IMR-90 (cell line): ENCODE measurements around the gene ZNF366. TPM values are rescaled to one million over a fixed set of nuclear protein-coding genes. Genes with fewer than 3 reads are reported as not detected.

Experiments used
- ATAC-seq: fragments of 200-7000 bp; cut with Tn5 transposase; 2 replicates; pipeline ENCODE4 v1.9.1; 2020; ENCODE audit warnings: low read depth, mild to moderate bottlenecking, moderate library complexity
- BruUV-seq: library from RNA; stranded (reverse); fragments of 400-500 nt; replicated peaks from 2 replicates; lab custom pipeline; 2021; lab: Mats Ljungman, UMichigan
- CTCF ChIA-PET: fragments of 300-600 bp; formaldehyde crosslinking; extraction: SDS; loops from one replicate; lab custom pipeline; 2021; ENCODE audit warnings: antibody characterized with exemption; lab: Yijun Ruan, JAX
- POLR2A ChIA-PET: fragments of 300-600 bp; sonication (Branson Sonifier 250); formaldehyde crosslinking; loops from one replicate; lab custom pipeline; 2022; ENCODE audit warnings: antibody characterized with exemption; ENCODE audit not compliant: unreplicated experiment; lab: Charles Lee
- DNase-seq: peaks from one replicate; pipeline ENCODE4 v3.0.0; 2013
- H2AFZ ChIP-seq: replicated peaks from 2 replicates; pipeline ENCODE3; 2013; ENCODE audit warnings: low read length, mild to moderate bottlenecking; ENCODE audit not compliant: poor library complexity
- H2AK5ac ChIP-seq: 2 replicates; pipeline ENCODE4 v1.6.1; 2013; ENCODE audit warnings: low read depth, low read length, inconsistent platforms
- H2AK9ac ChIP-seq: replicated peaks from 2 replicates; pipeline ENCODE3; 2013; ENCODE audit warnings: mild to moderate bottlenecking, low read depth, low read length, moderate library complexity; ENCODE audit not compliant: poor library complexity
- H2BK120ac ChIP-seq: 2 replicates; pipeline ENCODE4 v1.6.1; 2013; ENCODE audit warnings: low read depth, low read length, inconsistent platforms
- H2BK15ac ChIP-seq: 3 replicates; pipeline ENCODE4 v1.6.1; 2013; ENCODE audit warnings: low read depth, low read length, inconsistent platforms
- H2BK20ac ChIP-seq: 2 replicates; pipeline ENCODE4 v1.6.1; 2013; ENCODE audit warnings: low read depth, mild to moderate bottlenecking, inconsistent platforms, low read length, moderate library complexity
- H2BK5ac ChIP-seq: 2 replicates; pipeline ENCODE4 v1.6.1; 2013; ENCODE audit warnings: mild to moderate bottlenecking, low read depth, low read length, inconsistent platforms; ENCODE audit not compliant: poor library complexity, severe bottlenecking
- H3K14ac ChIP-seq: replicated peaks from 2 replicates; pipeline ENCODE4 v1.6.1; 2013; ENCODE audit warnings: low read depth, low read length, inconsistent platforms
- H3K18ac ChIP-seq: 2 replicates; pipeline ENCODE4 v1.6.1; 2013; ENCODE audit warnings: low read depth, low read length, control low read depth
- H3K23ac ChIP-seq: 2 replicates; pipeline ENCODE4 v1.6.1; 2013; ENCODE audit warnings: low read depth, low read length, inconsistent platforms
- H3K27ac ChIP-seq: 2 replicates; pipeline ENCODE4 v1.5.1; 2013; ENCODE audit warnings: mild to moderate bottlenecking, control low read depth, low read length; ENCODE audit not compliant: insufficient read depth
- H3K27me3 ChIP-seq: 2 replicates; pipeline ENCODE4 v1.6.1; 2013; ENCODE audit warnings: low read length; ENCODE audit not compliant: control insufficient read depth, insufficient read depth
- H3K36me3 ChIP-seq: 2 replicates; pipeline ENCODE4 v1.6.1; 2013; ENCODE audit warnings: low read length, mixed read lengths; ENCODE audit not compliant: control insufficient read depth, insufficient read depth
- H3K4ac ChIP-seq: 2 replicates; pipeline ENCODE4 v1.6.1; 2013; ENCODE audit warnings: low read depth, low read length, inconsistent platforms
- H3K4me1 ChIP-seq: 2 replicates; pipeline ENCODE4 v1.6.1; 2013; ENCODE audit warnings: low read length, mixed read lengths; ENCODE audit not compliant: control insufficient read depth, insufficient read depth
- H3K4me2 ChIP-seq: 2 replicates; pipeline ENCODE4 v1.6.1; 2013; ENCODE audit warnings: low read depth, mild to moderate bottlenecking, control low read depth, low read length, moderate library complexity
- H3K4me3 ChIP-seq: 2 replicates; pipeline ENCODE4 v1.5.1; 2013; ENCODE audit warnings: low read depth, mild to moderate bottlenecking, control low read depth, low read length, moderate library complexity; ENCODE audit not compliant: insufficient read depth
- H3K56ac ChIP-seq: 2 replicates; pipeline ENCODE4 v1.6.1; 2013; ENCODE audit warnings: low read length, inconsistent platforms; ENCODE audit not compliant: insufficient read depth; ENCODE audit errors: extremely low read depth
- H3K79me1 ChIP-seq, 2 experiments: 2 replicates each; pipeline ENCODE4 v1.6.1; 2013; ENCODE audit warnings: low read length in 2 of 2, inconsistent platforms in 1 of 2, low read depth in 1 of 2
- H3K9ac ChIP-seq: 2 replicates; pipeline ENCODE4 v1.6.1; 2013; ENCODE audit warnings: low read depth, low read length, control low read depth
- H3K9me1 ChIP-seq: 2 replicates; pipeline ENCODE4 v1.6.1; 2013; ENCODE audit warnings: low read length, inconsistent platforms; ENCODE audit not compliant: insufficient read depth
- H3K9me3 ChIP-seq: 2 replicates; pipeline ENCODE4 v1.6.1; 2013; ENCODE audit warnings: low read length; ENCODE audit not compliant: control insufficient read depth, insufficient read depth
- H4K20me1 ChIP-seq: 2 replicates; pipeline ENCODE4 v1.6.1; 2013; ENCODE audit warnings: low read length, inconsistent platforms; ENCODE audit not compliant: insufficient read depth
- H4K5ac ChIP-seq: 2 replicates; pipeline ENCODE4 v1.6.1; 2013; ENCODE audit warnings: mild to moderate bottlenecking, low read depth, low read length, control low read depth
- H4K8ac ChIP-seq, 2 experiments: 2 replicates each; pipeline ENCODE4 v1.6.1; 2013; ENCODE audit warnings: low read depth in 2 of 2, low read length in 2 of 2, control low read depth in 1 of 2, inconsistent platforms in 1 of 2
- H4K91ac ChIP-seq: 2 replicates; pipeline ENCODE4 v1.6.1; 2013; ENCODE audit warnings: low read depth, low read length, inconsistent platforms; ENCODE audit not compliant: insufficient read depth
- BHLHE40 ChIP-seq: fragments of 150-350 bp; IDR thresholded peaks from 2 replicates; pipeline ENCODE4 v1.6.1; 2016; ENCODE audit warnings: mild to moderate bottlenecking, low read depth, low read length
- CEBPB ChIP-seq: IDR thresholded peaks from 2 replicates; pipeline ENCODE4 v1.6.1; 2012; ENCODE audit warnings: low read depth, low read length, improper control_type of control experiment
- CHD1 ChIP-seq: IDR thresholded peaks from 2 replicates; pipeline ENCODE4 v1.6.1; 2012; ENCODE audit warnings: low read depth, low read length, improper control_type of control experiment
- FOS ChIP-seq: fragments of 150-350 bp; IDR thresholded peaks from 2 replicates; pipeline ENCODE4 v1.6.1; 2016; ENCODE audit warnings: low read depth, low read length
- MAFK ChIP-seq: IDR thresholded peaks from 2 replicates; pipeline ENCODE4 v1.6.1; 2012; ENCODE audit warnings: low read depth, low read length, improper control_type of control experiment
- MAZ ChIP-seq: IDR thresholded peaks from 2 replicates; pipeline ENCODE4 v1.6.1; 2012; ENCODE audit warnings: low read depth, mild to moderate bottlenecking, low read length, improper control_type of control experiment, moderate library complexity, borderline replicate concordance
- MXI1 ChIP-seq: IDR thresholded peaks from 2 replicates; pipeline ENCODE4 v1.6.1; 2012; ENCODE audit warnings: low read depth, mild to moderate bottlenecking, low read length, moderate library complexity, borderline replicate concordance
- NFE2L2 ChIP-seq: fragments of 150-350 bp; IDR thresholded peaks from 2 replicates; pipeline ENCODE4 v1.6.1; 2016; ENCODE audit warnings: low read depth, mild to moderate bottlenecking, low read length
- POLR2A ChIP-seq: IDR thresholded peaks from 2 replicates; pipeline ENCODE4 v1.6.1; 2012; ENCODE audit warnings: mild to moderate bottlenecking, low read depth, low read length
- RAD21 ChIP-seq: IDR thresholded peaks from 2 replicates; pipeline ENCODE4 v1.6.1; 2012; ENCODE audit warnings: low read length, improper control_type of control experiment
- RCOR1 ChIP-seq: IDR thresholded peaks from 2 replicates; pipeline ENCODE4 v1.6.1; 2012; ENCODE audit warnings: mild to moderate bottlenecking, low read length, improper control_type of control experiment; ENCODE audit not compliant: insufficient replicate concordance
- RFX5 ChIP-seq: IDR thresholded peaks from 2 replicates; pipeline ENCODE4 v1.8.0; 2012; ENCODE audit warnings: low read depth, mild to moderate bottlenecking, low read length, moderate library complexity
- SMC3 ChIP-seq: fragments of 150-350 bp; IDR thresholded peaks from 2 replicates; pipeline ENCODE4 v1.6.1; 2016; ENCODE audit warnings: low read depth, mild to moderate bottlenecking, antibody characterized with exemption, low read length, moderate library complexity
- WGBS, 2 experiments: methylation state at CpG; one replicate each; pipeline versions ENCODE4 v1.1.5 to v1.1.7; 2013; ENCODE audit warnings: missing lambda C conversion rate in 2 of 2; ENCODE audit not compliant: insufficient read length in 1 of 2; ENCODE audit errors: extremely low coverage in 2 of 2; 5-methylcytosine and 5-hydroxymethylcytosine counted together
- dilution Hi-C: fragments of 300-500 bp; cut with HindIII; formaldehyde crosslinking; loops from one replicate; pipeline ENCODE4 v1.14.3; 2018; ENCODE audit warnings: low sequenced_read_pairs; ENCODE audit not compliant: unreplicated experiment
- in situ Hi-C: fragments of 300-500 bp; cut with MboI; formaldehyde crosslinking; loops from 3 replicates; pipeline ENCODE4 v1.14.3; 2019; ENCODE audit warnings: low sequenced_read_pairs, inconsistent platforms, mixed read lengths
- intact Hi-C: fragments of 100-400 bp; cut with micrococcal nuclease; formaldehyde crosslinking; loops from 2 replicates; pipeline ENCODE4 v1.10.0; 2022
- polyA plus RNA-seq, 3 experiments: library from polyadenylated mRNA; depleted of rRNA; stranded (reverse); fragments of >200 nt; gene quantifications; 2 replicates each; pipeline ENCODE4 v1.2.3, GENCODE V29; 2012; ENCODE audit warnings: low replicate concordance in 1 of 3
- total RNA-seq: library from RNA; depleted of rRNA; stranded (reverse); fragments of >200 nt; gene quantifications from 2 replicates; pipeline ENCODE4 v1.2.3, GENCODE V29; 2012
- TF ChIP-seq, protein P1 (sequence below): conservative IDR thresholded peaks from 2 replicates; pipeline ENCODE4 v1.5.1; 2012; ENCODE audit warnings: mild to moderate bottlenecking, low read depth, low read length, improper control_type of control experiment
- TF ChIP-seq, protein P2 (sequence below): fragments of 150-350 bp; IDR thresholded peaks from 2 replicates; pipeline ENCODE4 v1.6.1; 2016; ENCODE audit warnings: low read depth, mild to moderate bottlenecking, low read length, moderate library complexity, borderline replicate concordance
- TF ChIP-seq, protein P3 (sequence below): fragments of 150-350 bp; IDR thresholded peaks from 2 replicates; pipeline ENCODE4 v1.6.1; 2017; ENCODE audit warnings: mild to moderate bottlenecking, antibody characterized with exemption, low read length, low read depth

The ZNF366 gene
- total and polyA plus RNA-seq, 2 of the 4 experiments (the other 2 are of a cell fraction) = not detected

DNA sequence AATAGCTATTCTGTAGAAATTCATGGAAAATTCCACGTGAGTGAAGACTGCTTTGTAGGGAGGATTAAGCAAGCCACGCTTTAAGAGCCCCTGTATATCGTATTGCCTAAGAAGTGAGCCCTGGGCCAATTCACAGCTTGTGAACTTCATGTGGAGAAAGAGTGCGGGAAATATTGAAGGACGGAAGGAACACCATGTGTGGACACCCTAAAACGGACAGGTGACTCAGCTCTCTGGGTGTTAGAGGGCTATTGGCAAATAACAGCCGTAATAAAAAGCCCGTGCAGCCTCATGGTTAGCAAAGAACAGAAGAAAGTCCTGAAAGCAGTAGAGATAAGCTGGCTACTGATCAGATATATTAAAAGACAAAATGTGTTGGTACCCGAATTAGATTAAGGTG, 26.4 kb downstream of the ZNF366 start:
- H3K9me3 ChIP-seq = no peaks in the 10 kb centered on the region
- H3K9me1 ChIP-seq = no peaks in the 10 kb centered on the region
- H3K9ac ChIP-seq = no peak overlapping the region
- no peak overlapping the region for H4K91ac ChIP-seq
- H3K23ac ChIP-seq = no peak overlapping the region
- dilution Hi-C loops = no loop called here
- in situ Hi-C loops = no loop called here
- no peak overlapping the region for H2BK5ac ChIP-seq
- no peak overlapping the region for H2BK120ac ChIP-seq
- H2AFZ ChIP-seq = no peak overlapping the region
- TF ChIP-seq POLR2A (no peak), BHLHE40 (no peak), RFX5 (no peak), SMC3 (no peak), MAFK (no peak), MAZ (no peak), RAD21 (no peak), CHD1 (no peak), CEBPB (no peak), FOS (no peak), MXI1 (no peak), RCOR1 (no peak), NFE2L2 (no peak)
- TF ChIP-seq, protein P1, sequence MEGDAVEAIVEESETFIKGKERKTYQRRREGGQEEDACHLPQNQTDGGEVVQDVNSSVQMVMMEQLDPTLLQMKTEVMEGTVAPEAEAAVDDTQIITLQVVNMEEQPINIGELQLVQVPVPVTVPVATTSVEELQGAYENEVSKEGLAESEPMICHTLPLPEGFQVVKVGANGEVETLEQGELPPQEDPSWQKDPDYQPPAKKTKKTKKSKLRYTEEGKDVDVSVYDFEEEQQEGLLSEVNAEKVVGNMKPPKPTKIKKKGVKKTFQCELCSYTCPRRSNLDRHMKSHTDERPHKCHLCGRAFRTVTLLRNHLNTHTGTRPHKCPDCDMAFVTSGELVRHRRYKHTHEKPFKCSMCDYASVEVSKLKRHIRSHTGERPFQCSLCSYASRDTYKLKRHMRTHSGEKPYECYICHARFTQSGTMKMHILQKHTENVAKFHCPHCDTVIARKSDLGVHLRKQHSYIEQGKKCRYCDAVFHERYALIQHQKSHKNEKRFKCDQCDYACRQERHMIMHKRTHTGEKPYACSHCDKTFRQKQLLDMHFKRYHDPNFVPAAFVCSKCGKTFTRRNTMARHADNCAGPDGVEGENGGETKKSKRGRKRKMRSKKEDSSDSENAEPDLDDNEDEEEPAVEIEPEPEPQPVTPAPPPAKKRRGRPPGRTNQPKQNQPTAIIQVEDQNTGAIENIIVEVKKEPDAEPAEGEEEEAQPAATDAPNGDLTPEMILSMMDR = no peak
- TF ChIP-seq, protein P2, sequence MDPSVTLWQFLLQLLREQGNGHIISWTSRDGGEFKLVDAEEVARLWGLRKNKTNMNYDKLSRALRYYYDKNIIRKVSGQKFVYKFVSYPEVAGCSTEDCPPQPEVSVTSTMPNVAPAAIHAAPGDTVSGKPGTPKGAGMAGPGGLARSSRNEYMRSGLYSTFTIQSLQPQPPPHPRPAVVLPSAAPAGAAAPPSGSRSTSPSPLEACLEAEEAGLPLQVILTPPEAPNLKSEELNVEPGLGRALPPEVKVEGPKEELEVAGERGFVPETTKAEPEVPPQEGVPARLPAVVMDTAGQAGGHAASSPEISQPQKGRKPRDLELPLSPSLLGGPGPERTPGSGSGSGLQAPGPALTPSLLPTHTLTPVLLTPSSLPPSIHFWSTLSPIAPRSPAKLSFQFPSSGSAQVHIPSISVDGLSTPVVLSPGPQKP = no peak
- TF ChIP-seq, protein P3, sequence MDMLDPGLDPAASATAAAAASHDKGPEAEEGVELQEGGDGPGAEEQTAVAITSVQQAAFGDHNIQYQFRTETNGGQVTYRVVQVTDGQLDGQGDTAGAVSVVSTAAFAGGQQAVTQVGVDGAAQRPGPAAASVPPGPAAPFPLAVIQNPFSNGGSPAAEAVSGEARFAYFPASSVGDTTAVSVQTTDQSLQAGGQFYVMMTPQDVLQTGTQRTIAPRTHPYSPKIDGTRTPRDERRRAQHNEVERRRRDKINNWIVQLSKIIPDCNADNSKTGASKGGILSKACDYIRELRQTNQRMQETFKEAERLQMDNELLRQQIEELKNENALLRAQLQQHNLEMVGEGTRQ = no peak
- ChIA-PET POLR2A (no interaction called here), CTCF (no interaction called here)
- 89% methylated on average over 5 of the region's 9 CpGs; no CpG with 5 or more reads in 1 of the 2 experiments for WGBS, 2 experiments
- no peaks in the 10 kb centered on the region for H3K36me3 ChIP-seq
- no peaks in the 10 kb centered on the region for H4K20me1 ChIP-seq
- H2BK20ac ChIP-seq = no peak overlapping the region
- no peak overlapping the region for H3K4me3 ChIP-seq
- H3K27me3 ChIP-seq = peaks cover 2% of the 10 kb centered on the region; the same call in 1 of the 2 replicates
- H2BK15ac ChIP-seq = no peak overlapping the region
- H3K4me2 ChIP-seq = no peak overlapping the region
- intact Hi-C loops = no loop called here
- ATAC-seq = no peak
- no peak overlapping the region for H3K14ac ChIP-seq
- no peak overlapping the region for H4K5ac ChIP-seq
- H3K79me1 ChIP-seq = no peaks in the 10 kb centered on the region
- no peak overlapping the region for H3K4ac ChIP-seq
- H3K18ac ChIP-seq = no peak overlapping the region
- no peak overlapping the region for H2AK9ac ChIP-seq
- no peak overlapping the region for H3K56ac ChIP-seq
- H4K8ac ChIP-seq = no peak overlapping the region
- no peak overlapping the region for H3K27ac ChIP-seq
- H3K4me1 ChIP-seq = peaks cover 2% of the 10 kb centered on the region; the same call in 1 of the 2 replicates
- no TSS peak for BruUV-seq
- no peak for DNase-seq
- H2AK5ac ChIP-seq = no peak overlapping the region
